Lung microvascular endothelial cell (primary cell): Measurements from ENCODE around the gene NOP9. TPM values are rescaled to one million over a fixed set of nuclear protein-coding genes. Genes with fewer than 3 reads are reported as not detected.
"Not testable (repeated sequence)": the region's sequence is repeated elsewhere in the genome, so short reads cannot be mapped to it uniquely, and the experiment has no call there.

Source experiments
- DNase-seq, 2 donors: peaks; one replicate each; pipeline versions ENCODE4 v3.0.0 to v3.0.0-alpha.2; 2010; ENCODE audit warnings: low read depth in 2 of 2
- total RNA-seq: library from RNA; depleted of rRNA; stranded (reverse); fragments of >200 nt; gene quantifications from 2 replicates; pipeline ENCODE4 v1.2.1, GENCODE V29; 2014

Gene NOP9
- total RNA-seq, 1 donor from 2014 or later: 20.4 TPM

DNA sequence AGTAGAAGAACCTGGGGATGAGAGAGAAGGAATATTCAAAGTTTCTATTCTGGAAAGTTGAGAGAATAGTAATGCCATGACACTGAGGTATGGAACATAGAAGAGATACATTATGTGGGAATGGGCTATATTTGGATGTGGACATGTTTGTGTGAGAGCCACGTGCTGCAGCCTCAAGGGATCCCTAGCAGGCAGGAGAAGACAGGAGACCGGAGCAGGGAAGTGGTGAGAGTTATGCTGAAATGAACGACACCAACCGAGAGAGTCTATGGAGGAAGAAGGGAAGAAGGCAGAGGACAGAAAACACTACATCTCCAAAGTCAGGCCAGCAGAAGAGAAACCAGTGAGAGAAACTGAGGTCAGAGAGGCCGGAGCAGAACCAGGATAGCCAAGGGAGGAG, 50.1 kb downstream of the NOP9 start:
- no peak for DNase-seq

DNA sequence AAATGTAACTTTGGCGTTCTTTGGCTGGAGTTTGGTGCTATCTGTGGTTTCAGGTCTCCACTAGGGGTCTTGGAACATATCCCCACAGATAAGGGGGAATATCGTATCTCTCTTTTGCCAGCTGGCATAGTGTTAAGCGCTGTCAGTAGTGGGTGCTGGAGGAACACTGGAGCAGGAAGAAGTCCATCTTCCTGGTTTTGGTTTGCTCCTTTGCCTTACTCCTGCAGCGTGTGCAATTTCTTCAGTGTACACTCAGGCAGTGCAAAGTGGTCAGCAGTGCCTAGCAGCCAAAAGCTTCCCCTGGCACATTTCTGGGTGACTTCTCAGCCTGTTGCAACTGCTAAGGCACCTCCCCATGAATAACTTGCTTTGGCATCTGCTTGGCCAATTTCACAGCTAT, 51.9 kb downstream of the NOP9 start:
- peak in 1 of 2 donors; percentile 22 for DNase-seq

- no peak for DNase-seq
Observed at GRCh38 chr14:24353559-24354481, 54.2 kb downstream of the NOP9 start.

- not testable (repeated sequence) for DNase-seq
Observed at GRCh38 chr14:24354482-24354825, 54.8 kb downstream of the NOP9 start.

DNA sequence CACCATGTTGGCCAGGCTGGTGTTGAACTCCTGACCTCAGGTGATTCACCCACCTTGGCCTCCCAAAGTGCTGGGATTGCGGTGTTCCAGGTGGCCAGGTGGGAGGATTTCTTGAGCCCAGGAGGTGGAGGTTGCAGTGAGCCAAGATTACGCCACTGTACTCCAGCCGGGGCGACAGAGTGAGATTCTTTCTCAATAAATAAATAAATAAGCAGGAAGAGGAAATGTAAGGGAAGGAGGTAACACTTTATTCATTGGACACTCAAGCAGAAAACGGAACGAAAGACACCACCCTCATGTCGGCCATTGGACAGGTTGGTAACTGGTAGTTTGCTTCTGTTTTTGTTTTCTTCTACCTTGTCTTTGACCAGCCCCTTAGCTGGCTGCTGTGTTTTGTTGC, 55.4 kb downstream of the NOP9 start:
- DNase-seq: no peak

- DNase-seq: no peak
Observed at GRCh38 chr14:24356208-24356607, 56.6 kb downstream of the NOP9 start.

Other genes with a start within 250 kb of the NOP9 start
- under 0.01 TPM in 1 of 2 replicates, not detected in the other for gene CARMIL3, start 247.8 kb upstream of the NOP9 start, total RNA-seq
- gene CPNE6, start 228.3 kb upstream of the NOP9 start, total RNA-seq: not detected in 2 replicates
- 7.6 and 9.7 TPM in 2 replicates for gene PCK2, start 205.5 kb upstream of the NOP9 start, total RNA-seq
- 59.9 and 77.8 TPM in 2 replicates for gene DCAF11, start 185.1 kb upstream of the NOP9 start, total RNA-seq
- 1.1 and 1.6 TPM in 2 replicates for gene NRL, start 184.9 kb upstream of the NOP9 start, total RNA-seq
- gene FITM1, start 169.2 kb upstream of the NOP9 start, total RNA-seq: 0.20 and 0.44 TPM in 2 replicates
- gene PSME1, start 163.7 kb upstream of the NOP9 start, total RNA-seq: 114 TPM in 2 replicates
- gene EMC9, start 158.3 kb upstream of the NOP9 start, total RNA-seq: 13.9 and 20.4 TPM in 2 replicates
- 114 and 139 TPM in 2 replicates for gene PSME2, start 153.2 kb upstream of the NOP9 start, total RNA-seq
- 21.1 and 23.2 TPM in 2 replicates for gene RNF31, start 152.4 kb upstream of the NOP9 start, total RNA-seq
- gene IRF9, start 138.6 kb upstream of the NOP9 start, total RNA-seq: 41.6 and 42.9 TPM in 2 replicates
- gene REC8, start 127.8 kb upstream of the NOP9 start, total RNA-seq: 1.1 and 1.2 TPM in 2 replicates
- 24.4 and 25.7 TPM in 2 replicates for gene IPO4, start 111.0 kb upstream of the NOP9 start, total RNA-seq
- gene TM9SF1, start 104.4 kb upstream of the NOP9 start, total RNA-seq: 30.5 and 46.2 TPM in 2 replicates
- not detected in 2 replicates for gene TSSK4, start 94.2 kb upstream of the NOP9 start, total RNA-seq
- gene CHMP4A, start 86.4 kb upstream of the NOP9 start, total RNA-seq: 12.2 and 16.3 TPM in 2 replicates
- 8.3 and 13.7 TPM in 2 replicates for gene MDP1, start 83.8 kb upstream of the NOP9 start, total RNA-seq
- 193 and 210 TPM in 2 replicates for gene NEDD8, start 67.5 kb upstream of the NOP9 start, total RNA-seq
- 87.6 and 109 TPM in 2 replicates for gene GMPR2, start 66.9 kb upstream of the NOP9 start, total RNA-seq
- 34.9 and 63.5 TPM in 2 replicates for gene TINF2, start 57.2 kb upstream of the NOP9 start, total RNA-seq
- gene TGM1, start 36.7 kb upstream of the NOP9 start, total RNA-seq: under 0.01 and 0.20 TPM in 2 replicates
- 11.8 and 17.3 TPM in 2 replicates for gene RABGGTA, start 28.3 kb upstream of the NOP9 start, total RNA-seq
- gene DHRS1, start 70 bp upstream of the NOP9 start, total RNA-seq: 6.3 and 8.7 TPM in 2 replicates
- gene CIDEB, start 8.1 kb downstream of the NOP9 start, total RNA-seq: 1.3 and 2.6 TPM in 2 replicates
- 2.0 and 2.8 TPM in 2 replicates for gene LTB4R2, start 10.3 kb downstream of the NOP9 start, total RNA-seq
- 2.0 and 2.2 TPM in 2 replicates for gene LTB4R, start 11.7 kb downstream of the NOP9 start, total RNA-seq
- 34.9 and 60.1 TPM in 2 replicates for gene ADCY4, start 35.2 kb downstream of the NOP9 start, total RNA-seq
- 0.60 and 0.65 TPM in 2 replicates for gene RIPK3, start 40.1 kb downstream of the NOP9 start, total RNA-seq
- gene NFATC4, start 68.3 kb downstream of the NOP9 start, total RNA-seq: 0.60 and 0.87 TPM in 2 replicates
- gene NYNRIN, start 99.2 kb downstream of the NOP9 start, total RNA-seq: 1.4 and 4.1 TPM in 2 replicates
- 0.20 and 0.22 TPM in 2 replicates for gene CBLN3, start 129.8 kb downstream of the NOP9 start, total RNA-seq
- gene KHNYN, start 130.1 kb downstream of the NOP9 start, total RNA-seq: 30.3 and 45.8 TPM in 2 replicates
- 6.5 and 7.3 TPM in 2 replicates for gene SDR39U1, start 142.9 kb downstream of the NOP9 start, total RNA-seq
- gene CMA1, start 208.4 kb downstream of the NOP9 start, total RNA-seq: not detected in 2 replicates